ENCODE results near the gene RRN3. TPM values are rescaled to one million over a fixed set of nuclear protein-coding genes. Genes with fewer than 3 reads are reported as not detected.

The RRN3 gene
- total RNA-seq, 1 experiment from 2014 or later, result 32.2 TPM

DNA sequence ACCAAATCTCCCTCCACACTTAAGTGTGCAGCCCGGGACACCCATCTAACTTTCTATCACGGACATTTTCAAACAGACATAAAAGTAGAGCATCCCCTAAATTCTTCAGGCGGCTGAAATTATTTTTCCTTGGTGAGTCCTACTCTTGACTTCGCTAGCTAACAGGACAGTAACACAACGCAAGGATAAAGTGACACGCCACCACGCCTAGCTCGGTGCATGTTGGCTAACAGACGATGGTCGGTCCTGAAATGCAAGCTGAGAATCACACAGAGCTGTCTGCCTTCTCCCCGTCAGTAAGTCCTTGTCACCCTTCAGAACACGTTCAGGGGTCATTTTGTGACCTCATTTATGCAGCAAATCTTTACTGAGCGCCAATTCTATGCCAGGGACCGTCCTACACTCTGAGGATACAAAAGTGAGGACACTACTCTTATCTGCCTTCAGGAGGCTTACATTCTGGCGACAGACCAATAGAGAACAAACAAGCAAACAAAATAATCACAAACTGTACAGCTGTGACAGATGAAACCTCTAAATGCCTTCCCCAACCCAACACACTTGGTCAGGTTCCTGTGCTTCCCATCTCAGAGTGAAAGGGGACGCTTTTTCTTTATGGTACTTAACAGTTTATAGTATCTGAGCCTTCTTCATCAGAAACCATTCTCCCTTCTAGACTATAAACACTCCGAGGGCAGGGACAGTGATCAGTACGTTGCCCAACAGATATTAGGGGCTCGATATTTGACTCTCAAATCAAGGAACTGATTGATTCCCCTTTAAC, 39.5 kb downstream of the RRN3 start:
- POLR2A ChIA-PET, result no interaction called here
- 0 out of 2 replicates have a peak, but pooled peaks cover 1% of the 10 kb centered on the region for H3K36me3 ChIP-seq (ENCODE audit: control insufficient read depth, insufficient read depth, low read length)
- peaks cover 20% of the 10 kb centered on the region for H3K4me1 Mint-ChIP-seq (ENCODE audit: low read depth, unreplicated experiment)
- no peaks in the 10 kb centered on the region for H3K27me3 ChIP-seq (replicated peaks; ENCODE audit: control insufficient read depth, insufficient read depth, low read length)
- CTCF ChIA-PET, result no interaction called here
- no peaks in the 10 kb centered on the region for H3K27me3 Mint-ChIP-seq (ENCODE audit: insufficient read depth, unreplicated experiment)
- BruUV-seq (replicated peaks), result TSS peak; percentile 34
- intact Hi-C loops (cut with micrococcal nuclease; ENCODE audit: unreplicated experiment), result no loop called here
- H3K4me1 ChIP-seq, result peaks cover 29% of the 10 kb centered on the region
- TF ChIP-seq, protein P1, sequence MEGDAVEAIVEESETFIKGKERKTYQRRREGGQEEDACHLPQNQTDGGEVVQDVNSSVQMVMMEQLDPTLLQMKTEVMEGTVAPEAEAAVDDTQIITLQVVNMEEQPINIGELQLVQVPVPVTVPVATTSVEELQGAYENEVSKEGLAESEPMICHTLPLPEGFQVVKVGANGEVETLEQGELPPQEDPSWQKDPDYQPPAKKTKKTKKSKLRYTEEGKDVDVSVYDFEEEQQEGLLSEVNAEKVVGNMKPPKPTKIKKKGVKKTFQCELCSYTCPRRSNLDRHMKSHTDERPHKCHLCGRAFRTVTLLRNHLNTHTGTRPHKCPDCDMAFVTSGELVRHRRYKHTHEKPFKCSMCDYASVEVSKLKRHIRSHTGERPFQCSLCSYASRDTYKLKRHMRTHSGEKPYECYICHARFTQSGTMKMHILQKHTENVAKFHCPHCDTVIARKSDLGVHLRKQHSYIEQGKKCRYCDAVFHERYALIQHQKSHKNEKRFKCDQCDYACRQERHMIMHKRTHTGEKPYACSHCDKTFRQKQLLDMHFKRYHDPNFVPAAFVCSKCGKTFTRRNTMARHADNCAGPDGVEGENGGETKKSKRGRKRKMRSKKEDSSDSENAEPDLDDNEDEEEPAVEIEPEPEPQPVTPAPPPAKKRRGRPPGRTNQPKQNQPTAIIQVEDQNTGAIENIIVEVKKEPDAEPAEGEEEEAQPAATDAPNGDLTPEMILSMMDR (IDR thresholded peaks at IDR 0.05; ENCODE audit: insufficient read depth in 1 of 2, low read depth in 1 of 2, low read length in 1 of 2, severe bottlenecking in 1 of 2, unreplicated experiment in 1 of 2), result no peak
- H3K4me3 Mint-ChIP-seq (ENCODE audit: unreplicated experiment), result peak overlapping the region; percentile 66
- no peaks in the 10 kb centered on the region for H3K9me3 Mint-ChIP-seq (ENCODE audit: unreplicated experiment)
- no peak for DNase-seq
- no peaks in the 10 kb centered on the region for H3K9me3 ChIP-seq
- peak overlapping the region; percentile 15 for H3K27ac Mint-ChIP-seq (ENCODE audit: unreplicated experiment)
- H3K4me3 ChIP-seq (ENCODE audit: low read depth, low read length), result peak overlapping the region; percentile 68
- peaks cover 19% of the 10 kb centered on the region for H3K36me3 Mint-ChIP-seq (ENCODE audit: insufficient read depth, unreplicated experiment)

DNA sequence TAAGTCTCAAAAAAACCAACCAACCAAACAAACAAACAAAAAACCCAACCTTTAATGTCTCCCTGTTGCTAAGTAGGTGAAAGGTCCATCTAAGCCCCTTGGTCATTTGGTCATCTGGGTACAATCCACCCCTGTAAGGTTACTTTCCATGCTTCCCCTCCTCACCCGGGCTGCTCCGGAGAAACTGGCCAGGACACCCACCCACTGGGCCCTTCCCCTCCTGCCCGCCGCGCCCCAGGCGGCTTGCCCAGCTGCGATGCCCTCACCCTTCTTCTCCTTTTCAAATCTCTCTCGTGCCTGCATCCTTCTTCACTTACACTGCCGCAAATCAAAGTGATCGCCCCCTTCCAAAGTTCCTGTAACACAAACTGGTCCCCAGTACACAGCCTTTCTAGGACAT, 40.2 kb downstream of the RRN3 start:
- DNase-seq, result no peak
- H3K4me3 ChIP-seq (ENCODE audit: low read depth, low read length), result no peak overlapping the region
- BruUV-seq (replicated peaks), result no TSS peak
- Mint-ChIP-seq H3K36me3 (ENCODE audit: insufficient read depth, unreplicated experiment) (peaks cover 12% of the 10 kb centered on the region), H3K27ac (ENCODE audit: unreplicated experiment) (peak overlapping the region; percentile 15), H3K27me3 (ENCODE audit: insufficient read depth, unreplicated experiment) (no peaks in the 10 kb centered on the region), H3K4me3 (ENCODE audit: unreplicated experiment) (peak overlapping the region; percentile 66), H3K4me1 (ENCODE audit: low read depth, unreplicated experiment) (peaks cover 20% of the 10 kb centered on the region), H3K9me3 (ENCODE audit: unreplicated experiment) (no peaks in the 10 kb centered on the region)
- H3K9me3 ChIP-seq, result no peaks in the 10 kb centered on the region
- CTCF ChIA-PET, result no interaction called here
- no peaks in the 10 kb centered on the region for H3K36me3 ChIP-seq (ENCODE audit: control insufficient read depth, insufficient read depth, low read length)
- TF ChIP-seq, protein P1 (IDR thresholded peaks at IDR 0.05; ENCODE audit: insufficient read depth in 1 of 2, low read depth in 1 of 2, low read length in 1 of 2, severe bottlenecking in 1 of 2, unreplicated experiment in 1 of 2), result no peak
- H3K4me1 ChIP-seq, result peaks cover 28% of the 10 kb centered on the region
- no peaks in the 10 kb centered on the region for H3K27me3 ChIP-seq (replicated peaks; ENCODE audit: control insufficient read depth, insufficient read depth, low read length)
- POLR2A ChIA-PET, result no interaction called here
- intact Hi-C loops (cut with micrococcal nuclease; ENCODE audit: unreplicated experiment), result no loop called here

DNA sequence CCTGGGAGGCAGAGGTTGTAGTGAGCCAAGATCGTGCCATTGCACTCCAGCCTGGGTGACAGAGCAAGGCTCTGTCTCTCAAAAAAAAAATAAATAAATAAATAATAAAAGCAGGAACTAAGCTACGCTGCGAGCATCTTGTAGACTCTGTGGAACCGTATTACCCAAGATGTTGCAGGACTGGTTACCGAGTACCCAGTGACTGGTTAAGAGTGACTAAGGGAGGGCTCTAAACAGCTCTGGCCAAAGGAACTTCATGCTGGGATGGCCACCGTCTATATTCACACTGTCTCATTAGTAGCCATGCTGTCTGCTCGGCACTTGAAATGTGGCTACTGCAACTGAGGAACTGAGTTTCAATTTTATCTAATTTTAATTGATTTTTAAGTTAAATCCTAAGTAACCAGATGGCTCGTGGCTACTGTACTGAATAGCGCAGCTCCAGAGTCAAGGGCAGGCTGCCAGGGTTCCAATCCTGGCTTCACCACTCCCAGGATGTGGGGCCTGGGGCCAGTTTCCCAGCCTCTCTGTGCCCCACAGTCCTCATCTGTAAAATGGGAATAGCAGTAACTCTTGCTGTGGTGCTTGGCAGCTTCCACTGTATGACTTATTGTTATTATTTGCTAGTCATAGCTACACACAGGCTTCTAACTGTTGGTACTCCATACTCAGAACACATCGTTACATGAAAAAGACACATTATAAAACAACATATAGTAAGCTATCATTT, 41.2 kb downstream of the RRN3 start:
- peaks cover 17% of the 10 kb centered on the region for H3K4me1 Mint-ChIP-seq (ENCODE audit: low read depth, unreplicated experiment)
- intact Hi-C loops (cut with micrococcal nuclease; ENCODE audit: unreplicated experiment), result no loop called here
- Histone ChIP-seq H3K27me3 (replicated peaks; ENCODE audit: control insufficient read depth, insufficient read depth, low read length) (no peaks in the 10 kb centered on the region), H3K4me3 (ENCODE audit: low read depth, low read length) (no peak overlapping the region), H3K9me3 (no peaks in the 10 kb centered on the region), H3K4me1 (peaks cover 18% of the 10 kb centered on the region), H3K36me3 (ENCODE audit: control insufficient read depth, insufficient read depth, low read length) (no peaks in the 10 kb centered on the region)
- BruUV-seq (replicated peaks), result no TSS peak
- peaks cover 2% of the 10 kb centered on the region for H3K36me3 Mint-ChIP-seq (ENCODE audit: insufficient read depth, unreplicated experiment)
- no peak overlapping the region for H3K4me3 Mint-ChIP-seq (ENCODE audit: unreplicated experiment)
- no peak overlapping the region for H3K27ac Mint-ChIP-seq (ENCODE audit: unreplicated experiment)
- H3K27me3 Mint-ChIP-seq (ENCODE audit: insufficient read depth, unreplicated experiment), result no peaks in the 10 kb centered on the region
- DNase-seq, result no peak
- H3K9me3 Mint-ChIP-seq (ENCODE audit: unreplicated experiment), result no peaks in the 10 kb centered on the region
- TF ChIP-seq, protein P1 (IDR thresholded peaks at IDR 0.05; ENCODE audit: insufficient read depth in 1 of 2, low read depth in 1 of 2, low read length in 1 of 2, severe bottlenecking in 1 of 2, unreplicated experiment in 1 of 2), result no peak
- CTCF ChIA-PET, result no interaction called here
- POLR2A ChIA-PET, result no interaction called here

Data from Caco-2 (cell line).